HG03039 (cell line): ENCODE data around the gene OSGIN1.
"Not testable (repeated sequence)": the region's sequence is repeated elsewhere in the genome, so short reads cannot be mapped to it uniquely, and the experiment has no call there.

Experiments
- ATAC-seq: cut with Tn5 transposase; IDR thresholded peaks from one replicate; pipeline ENCODE4 v1.9.1; 2021; ENCODE audit warnings: mild to moderate bottlenecking, moderate library complexity; ENCODE audit not compliant: unreplicated experiment

OSGIN1 gene

DNA sequence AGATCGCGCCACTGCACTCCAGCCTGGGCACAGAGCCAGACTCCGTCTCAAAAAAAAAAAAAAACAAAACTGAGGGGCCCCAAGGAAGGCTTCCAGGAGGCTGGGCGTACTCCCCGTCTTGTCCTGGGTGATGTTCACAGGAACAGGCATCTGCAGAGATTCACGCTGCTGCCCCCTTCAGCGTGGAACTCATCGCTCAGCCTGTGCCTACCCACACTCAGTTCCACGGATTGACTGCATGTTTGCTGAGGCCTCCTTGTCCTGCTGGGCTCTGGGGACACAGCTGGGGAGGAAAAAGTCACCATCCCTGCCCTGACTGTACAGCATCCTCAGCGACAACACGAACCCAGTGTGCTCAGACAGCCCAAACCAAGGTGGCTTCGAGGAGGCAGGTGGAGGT is 12.9 kb upstream of the OSGIN1 start:
- no peak for ATAC-seq

DNA sequence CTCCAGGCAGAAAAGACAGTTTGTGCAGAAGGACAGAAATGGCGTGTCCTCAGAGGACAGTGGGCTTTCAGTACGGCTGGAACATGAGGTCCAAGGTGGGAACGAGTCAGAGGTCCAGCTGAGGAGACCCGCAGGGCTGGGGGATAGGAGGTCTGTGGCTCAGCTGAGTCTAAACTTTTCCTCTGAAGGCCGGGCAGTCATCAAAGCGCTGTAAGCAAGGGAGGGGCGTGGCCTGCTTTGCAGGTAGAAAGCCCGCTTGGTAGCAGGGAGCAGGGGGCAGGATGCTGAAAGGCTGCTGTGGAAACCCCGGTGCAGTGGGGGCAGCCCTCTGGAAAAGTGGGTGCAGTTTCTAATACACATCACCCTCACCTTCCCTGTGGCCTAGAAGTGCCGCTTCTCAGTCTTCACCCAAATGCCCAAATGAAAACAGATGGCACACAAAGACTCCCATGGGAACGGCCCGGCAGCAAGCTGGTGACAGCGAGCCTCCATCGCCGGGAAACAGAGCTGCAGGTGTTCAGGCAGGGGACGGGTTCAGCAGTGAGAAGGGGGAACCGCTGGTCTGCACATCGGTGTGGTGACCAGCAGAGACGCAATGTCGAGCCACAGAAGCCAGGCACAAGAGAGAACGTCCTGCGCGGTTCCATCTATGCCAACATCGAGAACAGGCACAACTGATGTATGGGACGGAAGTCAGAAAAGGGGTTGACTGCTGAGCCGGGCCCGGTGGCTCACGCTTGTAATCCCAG is 12.2 kb upstream of the OSGIN1 start:
- ATAC-seq = no peak

DNA sequence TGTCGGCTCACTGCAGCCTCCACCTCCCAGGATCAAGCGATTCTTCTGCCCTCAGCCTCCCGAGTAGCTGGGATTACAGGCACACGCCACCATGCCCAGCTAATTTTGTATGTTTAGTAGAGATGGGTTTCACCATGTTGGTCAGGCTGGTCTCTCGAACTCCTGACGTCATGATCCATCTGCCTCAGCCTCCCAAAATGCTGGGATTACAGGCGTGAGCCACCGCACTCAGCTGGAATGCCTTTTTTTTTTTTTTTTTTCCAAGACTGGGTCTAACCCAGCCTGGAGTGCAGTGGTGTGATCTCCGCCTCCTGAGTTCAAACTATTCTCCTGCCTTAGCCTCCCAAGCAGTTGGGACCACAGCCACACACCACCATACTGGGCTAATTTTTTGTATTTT is 11.5 kb upstream of the OSGIN1 start:
- ATAC-seq = not testable (repeated sequence)

DNA sequence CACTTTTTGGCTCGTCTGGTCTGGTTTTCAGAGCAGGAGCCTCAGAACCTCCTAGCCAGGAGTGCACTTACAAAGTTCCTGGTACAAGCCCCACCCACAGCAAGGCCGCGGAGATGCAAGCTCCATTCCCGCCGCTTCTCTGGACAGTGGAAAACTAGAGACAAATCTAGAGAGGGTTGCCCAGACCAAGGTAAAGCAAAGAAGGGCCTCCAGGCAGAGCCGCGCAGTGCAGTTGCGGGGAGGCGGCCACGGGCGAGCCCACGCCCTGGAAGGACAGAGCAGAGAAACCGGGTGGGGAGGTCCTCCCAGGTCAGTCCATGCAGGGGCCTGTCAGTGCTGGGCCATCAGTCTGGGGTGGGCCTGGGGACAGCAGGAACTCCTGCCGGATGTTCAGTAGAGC is 11.0 kb upstream of the OSGIN1 start:
- no peak for ATAC-seq

DNA sequence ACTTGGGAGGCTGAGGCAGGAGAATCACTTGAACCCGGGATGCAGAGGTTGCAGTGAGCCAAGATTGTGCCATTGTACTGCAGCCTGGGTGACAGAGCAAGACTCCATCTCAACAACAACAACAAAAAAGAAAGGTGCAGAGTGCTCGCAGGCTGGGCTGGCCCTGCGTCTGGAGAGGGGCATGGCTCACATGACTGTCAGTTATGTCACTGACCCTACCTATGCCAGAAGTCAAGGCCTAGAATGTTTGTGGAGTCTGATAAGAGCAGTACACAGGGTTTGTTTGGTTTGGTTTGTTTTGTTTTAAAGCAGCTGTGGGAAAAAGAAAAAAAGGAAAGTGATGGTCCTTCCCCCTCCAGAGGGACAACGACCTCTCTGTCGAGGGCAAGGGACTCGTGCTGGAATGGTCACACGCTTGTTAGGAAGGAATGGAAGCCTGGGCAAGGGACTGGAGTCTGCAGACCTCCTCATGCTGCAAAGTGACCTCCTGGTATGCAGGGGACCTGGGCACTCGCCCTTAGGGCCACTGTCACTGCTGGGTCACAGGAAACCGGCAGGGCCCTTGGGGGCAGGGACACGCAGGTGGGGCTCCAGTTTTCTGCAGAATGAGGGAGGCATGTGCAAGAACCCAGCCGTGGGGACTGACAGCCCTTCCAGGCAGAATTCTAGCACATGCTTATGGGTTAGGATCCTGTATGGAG is 10.1 kb upstream of the OSGIN1 start:
- no peak for ATAC-seq

DNA sequence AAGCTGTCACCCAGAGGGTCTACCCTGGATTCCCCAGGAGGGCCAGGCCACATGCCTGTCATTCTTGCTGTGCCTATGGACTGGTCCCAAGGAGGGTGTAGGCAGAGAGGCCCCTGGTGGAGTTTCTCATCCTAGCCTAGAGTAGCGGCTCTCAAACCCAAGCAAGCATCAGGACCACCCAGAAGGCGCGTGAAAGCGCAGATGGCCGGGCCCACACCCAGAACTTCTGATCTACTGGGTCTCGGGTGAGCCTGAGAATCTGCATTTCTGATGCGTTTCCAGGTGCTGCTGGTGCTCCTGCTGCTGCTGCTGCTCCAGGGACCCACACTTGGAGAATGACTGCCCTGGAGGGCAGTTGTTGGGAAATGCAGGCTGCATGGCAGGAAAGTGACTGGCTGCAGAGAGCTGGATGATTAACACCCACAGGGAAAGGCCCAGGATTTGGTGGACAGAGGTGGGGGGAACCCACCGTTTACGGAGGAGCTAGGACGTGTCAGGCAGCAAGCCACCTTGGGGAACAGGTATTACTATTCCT is 9.5 kb upstream of the OSGIN1 start:
- no peak for ATAC-seq

DNA sequence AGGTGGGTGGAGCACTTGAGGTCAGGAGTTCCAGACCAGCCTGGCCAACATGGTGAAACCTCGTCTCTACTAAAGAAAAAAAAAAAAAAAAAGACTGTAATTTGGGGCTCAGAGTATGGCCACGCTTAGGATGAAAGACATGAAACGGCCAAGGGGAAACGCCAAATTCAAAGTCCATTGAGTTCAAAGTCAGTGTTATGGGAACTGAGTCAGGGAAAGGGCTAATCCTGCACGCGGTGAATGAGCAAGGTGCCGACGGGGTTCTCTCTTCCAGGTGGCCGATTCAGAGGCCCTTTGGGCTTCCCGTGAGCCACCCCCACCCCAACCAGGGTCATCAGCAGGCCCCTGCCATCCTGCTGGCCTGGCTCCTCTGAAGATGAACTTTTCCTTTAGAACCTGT is 7.5 kb upstream of the OSGIN1 start:
- no peak for ATAC-seq

GRCh38 chr16:83946154-83946780 is 6.8 kb upstream of the OSGIN1 start:
- no peak for ATAC-seq

DNA sequence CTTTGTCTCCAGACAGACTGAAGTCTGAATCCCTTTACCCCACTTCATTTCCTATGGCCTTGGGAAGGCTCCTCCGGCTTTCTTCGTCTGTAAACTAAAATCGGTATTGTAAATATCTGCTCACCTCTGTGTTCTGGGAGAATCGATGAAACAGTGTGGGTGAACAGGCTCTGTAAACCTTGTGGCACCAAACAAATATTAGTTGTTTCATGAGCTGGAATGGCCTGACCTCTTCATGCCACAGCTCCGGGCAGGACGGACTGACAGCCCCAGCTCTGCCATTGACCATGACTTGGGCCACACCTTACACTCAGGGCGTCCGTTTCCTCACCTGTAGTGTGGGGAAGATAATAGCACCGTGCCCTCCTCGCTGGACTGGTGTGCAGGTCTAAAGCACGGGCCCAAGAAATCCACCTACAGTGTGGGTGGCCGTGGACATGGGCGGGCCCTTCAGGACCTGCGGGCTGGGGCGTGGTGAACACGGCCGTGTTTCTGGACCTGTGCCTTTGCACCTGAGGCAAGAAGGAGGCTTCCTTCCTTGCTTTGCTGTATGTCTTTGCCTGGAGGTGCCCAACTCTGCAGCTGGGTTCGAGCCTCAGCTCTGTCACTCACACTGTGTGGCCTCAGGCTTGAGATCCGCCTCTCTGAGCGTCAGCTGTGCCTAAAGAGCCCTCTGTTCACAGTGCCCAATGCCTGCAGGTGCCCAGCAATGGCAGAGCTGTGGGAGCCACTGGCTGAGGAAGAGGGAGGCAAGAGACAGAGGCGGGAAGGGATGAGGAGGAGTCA is 6.1 kb upstream of the OSGIN1 start:
- ATAC-seq = no peak

DNA sequence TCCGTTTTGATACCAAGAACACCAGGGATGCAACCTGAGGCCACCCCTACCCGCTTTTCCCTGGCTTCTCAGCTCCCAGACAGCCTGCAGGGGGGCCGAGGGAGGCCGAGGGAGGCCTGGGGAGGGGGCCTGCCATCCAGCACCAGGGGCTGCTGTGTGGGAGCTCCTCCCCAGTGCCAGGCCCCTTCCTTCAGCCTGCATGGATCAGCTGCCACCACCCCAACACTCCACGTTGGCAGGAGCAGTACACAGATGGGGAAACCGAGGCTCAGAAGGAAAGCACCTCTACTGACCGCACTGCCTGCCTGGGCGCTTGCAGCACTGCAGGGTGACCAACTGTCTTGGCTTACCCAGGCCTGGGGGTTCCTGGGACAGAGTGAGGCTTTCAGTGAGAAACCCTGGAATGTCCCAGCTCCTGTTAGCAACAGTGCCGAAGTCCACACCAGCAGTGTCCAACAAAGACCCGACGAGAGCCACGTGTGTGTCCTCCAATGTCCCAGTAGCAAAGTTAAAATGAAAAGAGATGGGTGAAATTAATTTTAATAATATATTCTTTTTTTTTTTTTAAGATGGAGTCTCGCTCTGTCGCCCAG is 5.3 kb upstream of the OSGIN1 start:
- no peak for ATAC-seq

DNA sequence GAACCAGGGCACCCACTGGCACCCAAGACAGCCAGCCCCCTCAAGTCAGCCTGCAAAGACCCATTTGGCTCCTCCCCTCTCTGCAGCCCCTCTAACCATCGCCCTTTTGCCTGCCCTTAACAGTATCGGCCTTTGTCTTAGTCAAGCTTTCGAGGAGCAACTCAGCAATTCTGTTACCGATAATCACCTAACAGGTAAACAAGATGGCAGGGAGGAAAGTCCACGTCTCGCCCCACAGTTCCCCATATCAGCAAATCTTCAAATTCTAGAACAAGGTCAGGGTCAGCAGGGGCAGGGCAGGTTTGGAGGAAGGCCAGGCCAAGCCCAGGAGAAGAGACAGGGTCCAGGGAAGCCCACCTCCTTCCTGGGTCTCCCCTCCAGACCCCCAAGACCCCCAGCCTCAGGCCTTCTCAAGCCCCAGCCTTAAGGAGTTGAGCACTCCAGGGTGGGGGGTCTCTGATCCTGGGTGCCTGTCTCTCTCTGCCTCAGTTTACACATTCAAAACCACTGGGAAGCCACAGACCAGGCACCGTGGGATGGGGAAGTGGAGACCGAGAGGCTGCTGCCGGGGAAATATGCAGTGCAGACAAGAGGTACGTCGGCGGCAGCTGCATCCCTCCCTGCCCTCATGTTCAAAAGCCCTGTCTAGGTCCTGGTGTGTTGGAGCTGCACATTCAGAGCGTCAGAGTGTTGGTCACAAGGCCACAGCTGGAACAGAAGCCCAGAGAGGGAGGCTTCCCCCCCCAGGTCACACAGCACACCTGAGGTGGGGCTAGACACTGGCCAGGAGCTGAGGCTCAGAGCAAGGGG is 3.9 kb upstream of the OSGIN1 start:
- no peak for ATAC-seq

GRCh38 chr16:83949724-83950001 is 3.4 kb upstream of the OSGIN1 start:
- no peak for ATAC-seq

- ATAC-seq = not testable (repeated sequence)
These were observed 2.1 kb upstream of the OSGIN1 start for GRCh38 chr16:83950862-83951399.

DNA sequence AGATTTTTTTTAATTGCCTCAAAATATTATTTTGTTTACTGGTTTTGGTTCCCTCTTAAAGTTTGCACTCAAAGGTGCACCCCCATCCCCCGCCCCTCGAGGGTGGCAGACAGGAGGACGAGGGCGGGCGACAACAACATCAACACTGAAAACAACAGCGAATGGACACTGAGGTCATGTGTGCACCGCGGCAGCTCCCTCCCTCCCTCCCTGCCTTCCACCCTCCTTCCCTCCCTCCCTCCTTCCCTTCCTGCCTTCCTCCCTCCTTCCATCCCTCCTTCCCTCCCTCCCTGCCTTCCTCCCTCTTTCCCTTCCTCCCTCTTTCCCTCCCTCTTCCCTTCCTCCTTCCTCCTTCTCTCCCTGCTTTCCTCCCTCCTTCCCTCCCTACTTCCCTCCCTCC is 1.5 kb upstream of the OSGIN1 start:
- ATAC-seq = no peak

DNA sequence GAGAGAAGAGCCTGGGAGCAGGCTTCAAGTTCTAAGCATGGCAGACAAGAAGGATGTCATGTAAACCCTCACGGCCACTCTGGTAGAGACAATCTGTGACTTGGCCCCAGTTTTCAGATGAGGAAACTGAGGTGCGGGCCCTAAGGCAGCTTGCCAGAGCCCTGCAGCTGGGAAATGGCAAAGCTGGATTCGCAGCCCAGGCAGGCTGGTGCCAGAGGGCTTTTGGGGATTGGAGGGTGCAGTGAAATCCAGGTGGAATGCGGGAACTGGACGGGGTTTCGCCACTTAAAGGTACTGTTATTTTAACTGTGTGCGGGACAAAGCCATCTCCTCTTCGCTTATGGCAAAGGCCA is 477 bp upstream of the OSGIN1 start:
- ATAC-seq = no peak

- no peak for ATAC-seq
These were observed 946 bp downstream of the OSGIN1 start for GRCh38 chr16:83953796-83954576.

GRCh38 chr16:83954577-83955016 is 1.6 kb downstream of the OSGIN1 start:
- no peak for ATAC-seq

GRCh38 chr16:83955218-83956130 is 2.4 kb downstream of the OSGIN1 start:
- no peak for ATAC-seq
